ENCODE results near the gene TBC1D22A.
"Not testable (repeated sequence)": the region's sequence is repeated elsewhere in the genome, so short reads cannot be mapped to it uniquely, and the experiment has no call there.

TBC1D22A gene

DNA sequence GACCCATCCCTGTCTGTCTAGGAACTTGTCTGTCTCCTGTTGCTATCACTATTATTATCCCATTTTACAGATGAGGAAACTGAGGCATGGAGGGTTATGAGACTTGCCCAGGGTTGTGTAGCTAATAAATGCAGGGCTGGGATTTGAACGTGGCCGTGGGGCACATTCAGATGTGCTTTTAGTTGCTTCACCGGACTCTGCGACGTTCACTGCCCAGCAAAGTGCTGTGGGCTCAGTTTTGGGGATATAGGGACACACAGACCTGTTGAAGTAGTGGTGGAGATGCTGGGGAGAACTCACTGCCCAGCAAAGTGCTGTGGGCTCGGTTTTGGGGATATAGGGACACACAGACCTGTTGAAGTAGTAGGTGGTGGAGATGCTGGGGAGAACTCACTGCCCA, 405.5 kb downstream of the TBC1D22A start:
- H3K4me1 Mint-ChIP-seq (ENCODE audit: low read depth); H3K27ac Mint-ChIP-seq; H3K27me3 Mint-ChIP-seq (ENCODE audit: low read depth); H3K36me3 Mint-ChIP-seq (ENCODE audit: low read depth); H3K9me3 Mint-ChIP-seq; H3K4me3 Mint-ChIP-seq: not testable (repeated sequence)

DNA sequence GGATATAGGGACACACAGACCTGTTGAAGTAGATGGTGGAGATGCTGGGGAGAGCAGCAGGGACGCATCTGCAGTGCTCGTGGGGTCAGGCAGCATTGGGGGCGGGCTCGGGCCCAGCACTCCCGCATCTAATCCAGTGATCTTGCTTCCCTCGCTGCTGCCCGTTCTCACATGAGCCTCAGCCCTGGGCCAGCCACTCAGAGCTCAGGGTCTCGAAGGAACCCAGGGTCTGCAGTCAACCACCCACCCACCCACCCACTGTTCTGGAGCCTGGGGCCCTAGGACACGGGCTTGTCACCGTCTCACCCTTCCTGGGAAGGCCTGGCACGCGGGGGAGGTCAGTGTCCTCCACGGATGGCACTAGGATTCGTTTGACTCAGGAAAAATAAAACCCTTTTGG, 406.0 kb downstream of the TBC1D22A start:
- Mint-ChIP-seq H3K4me3 (no peak overlapping the region), H3K27me3 (ENCODE audit: low read depth) (no peaks in the 10 kb centered on the region), H3K36me3 (ENCODE audit: low read depth) (no peaks in the 10 kb centered on the region), H3K4me1 (ENCODE audit: low read depth) (no peaks in the 10 kb centered on the region), H3K9me3 (no peaks in the 10 kb centered on the region), H3K27ac (no peak overlapping the region)

DNA sequence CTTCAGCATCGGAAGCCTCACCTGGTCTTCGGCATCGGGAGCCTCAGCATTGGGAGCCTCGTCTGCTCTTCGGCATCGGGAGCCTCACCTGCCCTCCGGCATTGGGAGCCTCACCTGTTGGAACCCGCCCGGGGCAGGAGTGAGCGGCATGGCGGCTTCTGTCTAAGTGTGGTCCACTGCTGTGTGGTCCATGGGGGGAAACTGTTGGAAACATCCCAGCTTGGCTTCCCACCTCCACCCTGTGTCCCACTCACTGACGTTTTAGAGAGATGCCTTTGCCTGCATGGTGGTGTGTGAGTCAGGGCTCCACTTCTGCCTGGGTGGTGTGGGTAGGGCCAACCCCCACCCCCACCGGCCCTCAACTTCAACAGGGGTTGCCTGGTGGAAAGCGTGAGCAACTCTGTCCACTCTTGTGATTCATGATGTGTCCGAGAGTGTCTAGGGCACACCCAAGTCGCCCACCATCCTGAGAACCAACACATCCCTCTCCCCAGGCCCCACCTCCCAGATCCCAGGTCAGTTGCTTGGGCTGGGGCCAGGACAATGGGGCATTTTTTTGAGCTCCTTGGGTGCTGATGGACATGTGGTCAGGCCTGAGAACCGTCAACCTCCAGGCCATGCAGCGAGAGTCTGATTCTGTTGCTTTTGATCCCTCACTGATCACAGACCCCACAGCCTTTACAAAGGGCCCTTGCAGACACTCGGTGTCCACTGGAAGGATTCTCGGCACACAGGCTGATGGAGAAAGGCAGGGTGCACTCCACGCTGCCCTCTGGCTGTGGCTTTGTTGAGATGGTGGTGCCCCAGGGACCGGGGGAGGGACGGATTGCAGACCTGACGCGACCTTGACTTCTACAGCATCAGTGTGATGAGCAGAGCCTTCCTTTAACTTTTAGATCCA, 406.7 kb downstream of the TBC1D22A start:
- no peak overlapping the region for H3K4me3 Mint-ChIP-seq
- no peak overlapping the region for H3K27ac Mint-ChIP-seq
- no peaks in the 10 kb centered on the region for H3K27me3 Mint-ChIP-seq (ENCODE audit: low read depth)
- no peaks in the 10 kb centered on the region for H3K9me3 Mint-ChIP-seq
- no peaks in the 10 kb centered on the region for H3K36me3 Mint-ChIP-seq (ENCODE audit: low read depth)
- no peaks in the 10 kb centered on the region for H3K4me1 Mint-ChIP-seq (ENCODE audit: low read depth)

DNA sequence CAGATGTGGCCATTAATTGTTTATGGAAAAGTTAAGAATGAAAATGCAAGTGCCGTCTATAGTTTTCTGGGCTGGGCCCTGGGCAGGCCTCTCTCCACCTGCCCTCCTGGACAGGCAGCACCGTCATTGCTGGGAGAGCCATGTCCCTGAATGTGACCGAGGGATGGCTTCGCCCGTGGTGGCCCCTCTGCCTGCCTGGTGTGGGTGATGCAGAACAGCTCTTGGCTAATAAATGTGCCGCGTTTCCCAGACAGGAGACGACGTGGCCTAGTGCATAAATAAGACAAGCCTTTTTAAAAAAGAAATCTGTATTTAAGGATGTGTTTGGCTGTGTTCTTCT, 407.3 kb downstream of the TBC1D22A start:
- no peaks in the 10 kb centered on the region for H3K4me1 Mint-ChIP-seq (ENCODE audit: low read depth)
- H3K9me3 Mint-ChIP-seq: no peaks in the 10 kb centered on the region
- H3K27ac Mint-ChIP-seq: no peak overlapping the region
- no peaks in the 10 kb centered on the region for H3K27me3 Mint-ChIP-seq (ENCODE audit: low read depth)
- peaks cover under 1% of the 10 kb centered on the region for H3K36me3 Mint-ChIP-seq (ENCODE audit: low read depth)
- no peak overlapping the region for H3K4me3 Mint-ChIP-seq

DNA sequence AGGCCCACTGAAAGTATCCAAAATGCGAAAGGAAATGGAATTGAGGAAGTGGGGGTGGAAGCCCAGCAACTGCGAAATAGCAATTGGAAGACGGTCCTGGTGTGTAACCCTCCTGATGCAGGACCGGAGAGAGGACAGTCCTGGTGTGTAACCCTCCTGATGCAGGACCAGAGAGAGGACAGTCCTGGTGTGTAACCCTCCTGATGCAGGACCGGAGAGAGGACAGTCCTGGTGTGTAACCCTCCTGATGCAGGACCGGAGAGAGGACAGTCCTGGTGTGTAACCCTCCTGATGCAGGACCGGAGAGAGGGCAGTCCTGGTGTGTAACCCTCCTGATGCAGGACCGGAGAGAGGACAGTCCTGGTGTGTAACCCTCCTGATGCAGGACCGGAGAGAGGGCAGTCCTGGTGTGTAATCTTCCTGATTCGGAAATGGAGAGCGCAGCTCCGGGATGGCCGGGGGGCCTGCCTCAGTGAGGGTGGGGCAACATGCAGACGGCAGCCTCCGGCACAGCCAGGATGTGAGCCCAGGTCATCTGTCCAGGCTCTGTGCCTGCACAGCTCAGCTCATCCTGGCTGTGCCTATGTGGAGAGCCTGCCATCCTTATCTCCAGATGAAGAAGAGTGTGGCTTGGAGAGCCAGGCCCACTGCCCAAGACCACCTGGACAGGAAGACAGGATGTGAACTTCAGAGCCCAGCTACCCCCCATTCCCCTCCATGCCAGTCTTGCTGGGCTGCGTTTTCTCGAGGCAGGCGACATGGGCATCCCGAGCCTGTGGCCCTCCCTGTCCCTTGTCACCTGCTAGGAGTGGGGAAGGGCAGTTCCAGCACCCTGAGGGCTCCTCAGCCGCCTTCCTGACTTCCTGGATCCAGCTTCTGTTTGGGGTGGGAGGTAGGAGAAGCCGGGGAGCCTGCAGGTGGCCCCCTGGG, 408.3 kb downstream of the TBC1D22A start:
- not testable (repeated sequence) for H3K27me3 Mint-ChIP-seq (ENCODE audit: low read depth); H3K27ac Mint-ChIP-seq; H3K4me1 Mint-ChIP-seq (ENCODE audit: low read depth); H3K9me3 Mint-ChIP-seq; H3K4me3 Mint-ChIP-seq; H3K36me3 Mint-ChIP-seq (ENCODE audit: low read depth)

DNA sequence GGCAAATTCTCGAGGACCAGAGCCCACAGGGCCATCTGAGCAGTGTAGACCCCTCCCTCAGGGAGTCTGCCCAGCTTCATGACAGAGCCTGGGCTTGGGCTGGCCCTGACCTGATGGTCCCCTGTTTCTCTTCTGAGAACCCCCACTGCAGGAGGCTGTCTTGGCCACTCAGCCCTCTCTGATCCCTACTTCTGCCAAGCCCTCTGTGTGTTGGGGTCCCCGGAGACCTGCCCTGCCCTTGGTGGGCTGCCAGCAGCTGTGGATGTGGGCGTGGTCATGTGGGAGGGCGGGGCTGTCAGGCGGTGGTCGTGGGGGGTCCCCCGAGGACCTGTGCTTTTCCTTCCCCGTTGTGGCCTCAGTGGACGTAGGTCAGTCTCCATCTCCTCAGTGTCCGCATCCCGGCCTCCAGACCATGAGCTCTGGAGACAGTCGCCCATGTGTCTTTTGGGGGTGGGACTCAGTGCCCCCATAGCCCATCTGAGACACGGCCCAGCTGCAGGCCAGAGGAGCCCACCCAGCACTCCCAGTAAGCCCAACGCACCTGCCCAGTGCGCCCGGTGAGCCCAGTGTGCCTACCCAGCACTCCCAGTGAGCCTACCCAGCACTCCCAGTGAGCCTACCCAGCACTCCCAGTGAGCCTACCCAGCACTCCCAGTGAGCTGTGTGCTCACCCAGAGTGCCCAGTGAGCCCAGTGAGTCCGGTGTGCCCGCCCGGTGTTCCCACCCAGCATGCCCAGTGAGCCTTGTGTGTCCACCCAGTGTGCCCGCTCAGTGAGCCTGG, 409.2 kb downstream of the TBC1D22A start:
- H3K9me3 Mint-ChIP-seq: no peaks in the 10 kb centered on the region
- H3K36me3 Mint-ChIP-seq (ENCODE audit: low read depth): peaks cover 5% of the 10 kb centered on the region
- no peak overlapping the region for H3K4me3 Mint-ChIP-seq
- no peak overlapping the region for H3K27ac Mint-ChIP-seq
- H3K27me3 Mint-ChIP-seq (ENCODE audit: low read depth): no peaks in the 10 kb centered on the region
- H3K4me1 Mint-ChIP-seq (ENCODE audit: low read depth): no peaks in the 10 kb centered on the region

DNA sequence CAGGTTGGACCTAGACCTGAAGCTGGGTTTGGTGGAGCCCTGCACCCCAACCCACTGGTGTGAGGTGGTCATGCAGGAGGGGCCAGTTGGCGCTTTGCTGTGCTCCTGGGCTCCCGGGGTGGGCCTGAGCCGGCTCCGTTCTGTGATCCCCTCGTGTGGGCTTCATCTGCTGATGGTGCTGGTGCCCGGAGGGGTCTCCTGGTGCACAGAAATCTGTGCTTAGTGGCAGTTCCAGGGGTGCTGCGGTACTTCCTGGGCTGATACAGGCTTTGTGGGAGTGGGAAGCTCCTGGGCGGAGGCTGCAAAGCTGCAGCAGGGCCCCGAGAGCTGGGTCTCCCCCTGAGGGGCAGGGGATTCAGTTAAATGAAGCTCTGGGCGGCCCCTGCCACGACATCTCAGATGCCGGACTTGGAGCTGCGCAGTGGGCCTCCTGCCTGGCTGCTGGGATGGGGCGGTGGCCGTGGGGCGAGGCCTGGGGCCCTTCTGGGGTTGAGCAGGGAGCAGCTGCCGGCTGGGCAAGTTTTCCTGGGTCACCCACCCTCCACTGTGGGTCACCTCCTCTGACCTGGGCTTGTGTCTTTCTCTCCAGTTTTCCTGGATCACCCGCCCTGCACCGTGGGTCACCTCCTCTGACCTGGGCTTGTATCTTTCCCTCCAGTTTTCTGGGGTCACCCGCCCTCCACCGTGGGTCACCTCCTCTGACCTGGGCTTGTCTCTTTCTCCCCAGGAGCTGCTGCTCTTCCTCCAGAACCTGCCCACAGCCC, 410.5 kb downstream of the TBC1D22A start:
- no peaks in the 10 kb centered on the region for H3K9me3 Mint-ChIP-seq
- no peak overlapping the region for H3K27ac Mint-ChIP-seq
- H3K27me3 Mint-ChIP-seq (ENCODE audit: low read depth): no peaks in the 10 kb centered on the region
- no peaks in the 10 kb centered on the region for H3K4me1 Mint-ChIP-seq (ENCODE audit: low read depth)
- no peak overlapping the region for H3K4me3 Mint-ChIP-seq
- H3K36me3 Mint-ChIP-seq (ENCODE audit: low read depth): peaks cover 5% of the 10 kb centered on the region

DNA sequence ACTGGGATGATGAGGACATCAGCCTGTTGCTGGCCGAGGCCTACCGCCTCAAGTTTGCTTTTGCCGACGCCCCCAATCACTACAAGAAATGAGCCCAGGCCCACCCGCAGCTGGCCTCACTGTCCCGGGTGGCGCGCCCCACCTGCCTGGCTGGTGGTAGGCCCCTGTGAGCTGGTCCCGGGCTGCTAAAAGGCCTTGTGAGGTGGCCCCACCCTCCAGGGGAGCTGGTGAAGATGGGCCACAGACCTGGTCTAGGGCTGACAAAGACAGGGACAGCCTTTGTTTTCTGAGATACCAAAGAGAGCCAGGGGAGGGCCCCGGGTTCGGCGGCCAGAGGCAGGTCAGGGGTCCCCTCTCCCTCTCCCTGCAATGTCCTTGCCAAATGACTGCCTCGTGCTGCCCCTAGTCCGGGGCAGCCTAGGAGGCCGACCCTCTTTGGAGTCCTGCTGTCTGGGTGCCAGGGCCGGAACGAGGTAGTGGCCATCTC, 411.1 kb downstream of the TBC1D22A start:
- peaks cover 5% of the 10 kb centered on the region for H3K36me3 Mint-ChIP-seq (ENCODE audit: low read depth)
- no peak overlapping the region for H3K27ac Mint-ChIP-seq
- no peaks in the 10 kb centered on the region for H3K4me1 Mint-ChIP-seq (ENCODE audit: low read depth)

DNA sequence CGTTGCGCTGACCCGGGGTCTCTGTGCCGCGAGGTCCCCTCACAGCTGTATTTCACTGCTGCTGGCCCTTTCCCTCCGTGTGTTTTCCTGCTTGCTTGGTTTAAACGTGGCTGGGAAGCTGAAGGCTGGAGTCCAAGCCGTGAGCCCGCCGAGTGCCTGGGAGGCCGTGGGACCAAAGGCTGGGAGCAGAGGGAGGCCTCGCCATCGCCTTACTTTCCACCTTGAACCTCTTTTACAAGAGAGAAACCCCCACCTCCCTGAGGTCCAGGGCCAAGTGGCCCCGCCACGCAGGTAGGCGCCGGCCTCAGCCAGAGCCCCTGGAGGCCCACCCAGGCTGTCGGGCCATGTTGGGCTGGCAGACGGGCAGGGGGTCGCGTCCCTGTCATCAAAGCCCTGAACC, 411.6 kb downstream of the TBC1D22A start:
- Mint-ChIP-seq H3K36me3 (ENCODE audit: low read depth) (peaks cover 6% of the 10 kb centered on the region), H3K9me3 (no peaks in the 10 kb centered on the region), H3K27ac (no peak overlapping the region), H3K4me1 (ENCODE audit: low read depth) (no peaks in the 10 kb centered on the region), H3K27me3 (ENCODE audit: low read depth) (no peaks in the 10 kb centered on the region), H3K4me3 (no peak overlapping the region)

More for the DNA sequence above, 411.1 kb downstream of the TBC1D22A start:
- no peaks in the 10 kb centered on the region for H3K9me3 Mint-ChIP-seq
- H3K4me3 Mint-ChIP-seq: no peak overlapping the region
- H3K27me3 Mint-ChIP-seq (ENCODE audit: low read depth): no peaks in the 10 kb centered on the region

DNA sequence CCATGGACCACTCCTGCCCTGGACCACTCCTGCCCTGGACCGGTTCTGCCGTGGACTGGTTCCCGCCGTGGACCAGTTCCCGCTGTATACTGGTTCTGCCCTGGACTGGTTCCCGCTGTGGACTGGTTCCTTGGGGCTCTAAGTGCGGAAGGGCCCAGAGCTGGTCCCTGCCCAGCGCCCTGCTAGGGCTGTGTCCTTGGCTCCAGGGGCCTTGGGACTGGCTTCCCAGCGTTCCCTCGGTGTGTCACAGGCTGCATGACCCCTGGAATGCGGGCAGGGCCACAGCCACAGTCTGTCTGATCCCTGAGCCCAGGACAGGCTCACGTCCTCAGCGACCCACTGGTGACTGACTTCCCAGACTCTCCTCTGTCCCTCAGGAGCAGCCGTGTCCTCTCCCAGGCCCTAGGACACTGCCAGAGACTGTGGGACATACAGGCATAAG, 412.2 kb downstream of the TBC1D22A start:
- Mint-ChIP-seq H3K4me3 (no peak overlapping the region), H3K27ac (no peak overlapping the region), H3K9me3 (no peaks in the 10 kb centered on the region), H3K36me3 (ENCODE audit: low read depth) (peaks cover 6% of the 10 kb centered on the region), H3K27me3 (ENCODE audit: low read depth) (no peaks in the 10 kb centered on the region), H3K4me1 (ENCODE audit: low read depth) (no peaks in the 10 kb centered on the region)

DNA sequence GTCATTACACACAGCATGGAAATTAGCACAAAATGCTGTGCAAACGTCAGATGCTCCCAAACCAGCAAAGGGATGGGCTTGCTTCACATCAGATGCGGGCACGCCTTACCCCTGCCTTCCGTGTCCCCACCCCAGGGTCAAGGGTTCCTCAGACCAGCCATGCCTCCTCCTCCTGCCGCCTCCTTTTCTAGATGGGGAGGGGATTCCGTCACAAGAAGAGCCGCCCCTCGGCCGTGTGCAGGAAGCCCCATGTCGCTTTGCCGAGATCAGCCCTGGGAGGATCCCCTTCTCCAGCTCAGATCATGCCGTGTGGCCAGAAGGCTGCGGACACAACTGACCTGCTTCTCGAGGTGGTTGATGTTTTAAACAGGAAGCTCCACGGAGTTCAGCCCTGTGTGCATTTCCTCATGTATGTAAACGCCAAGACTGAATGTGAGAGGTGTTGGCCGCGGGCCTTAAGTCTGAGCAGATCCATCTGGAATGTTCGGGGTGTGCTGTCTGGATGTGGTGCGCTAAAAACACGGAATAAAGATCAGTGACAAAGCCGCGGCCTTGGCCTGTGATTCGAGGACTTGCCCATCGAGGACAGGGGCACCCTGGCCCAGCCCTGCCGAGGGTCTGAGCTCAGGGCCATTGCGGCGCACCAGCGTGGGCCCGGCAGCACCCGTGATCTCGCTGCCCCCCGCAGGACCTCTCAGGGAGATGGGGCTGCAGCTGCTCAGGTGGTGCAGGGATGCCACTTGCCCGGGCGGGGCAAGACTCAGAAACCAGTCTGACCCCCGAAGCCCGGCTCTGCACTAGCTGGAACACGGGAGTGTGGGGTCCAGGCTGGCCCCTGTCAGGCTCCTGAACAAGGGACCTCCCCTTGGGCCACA, 412.9 kb downstream of the TBC1D22A start:
- Mint-ChIP-seq H3K4me1 (ENCODE audit: low read depth) (no peaks in the 10 kb centered on the region), H3K9me3 (no peaks in the 10 kb centered on the region), H3K36me3 (ENCODE audit: low read depth) (peaks cover 7% of the 10 kb centered on the region), H3K27me3 (ENCODE audit: low read depth) (no peaks in the 10 kb centered on the region), H3K27ac (no peak overlapping the region), H3K4me3 (no peak overlapping the region)

DNA sequence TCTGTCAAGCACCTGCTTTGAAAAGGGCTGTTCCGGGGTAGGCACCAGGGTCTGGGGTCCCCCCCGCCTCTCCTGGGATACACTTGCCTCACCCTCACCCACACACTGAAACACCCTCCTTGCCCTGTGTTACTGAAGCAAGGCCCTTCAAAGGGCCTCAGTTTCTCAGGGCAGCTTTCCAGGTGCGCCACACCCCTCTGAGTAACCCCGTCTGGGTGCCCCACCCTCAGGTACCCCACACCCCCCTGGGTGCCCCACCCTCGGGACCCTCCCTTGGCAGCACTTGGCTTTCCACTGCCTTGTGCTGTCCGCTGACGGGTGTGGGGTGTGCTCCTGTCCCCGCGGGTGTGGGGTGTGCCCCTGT, 413.6 kb downstream of the TBC1D22A start:
- H3K27me3 Mint-ChIP-seq (ENCODE audit: low read depth): no peaks in the 10 kb centered on the region
- peaks cover 7% of the 10 kb centered on the region for H3K36me3 Mint-ChIP-seq (ENCODE audit: low read depth)

More for the DNA sequence above, 413.6 kb downstream of the TBC1D22A start:
- no peaks in the 10 kb centered on the region for H3K4me1 Mint-ChIP-seq (ENCODE audit: low read depth)
- H3K4me3 Mint-ChIP-seq: no peak overlapping the region
- no peaks in the 10 kb centered on the region for H3K9me3 Mint-ChIP-seq
- no peak overlapping the region for H3K27ac Mint-ChIP-seq

All from T-helper 1 cell treated with Interleukin-12 subunit alpha and Interleukin-12 subunit beta and Interleukin-4 antibody, amounts not matched to agents 30 μg/mL and 1 μg/mL, for 36 hours (primary cell).